CD4-positive, alpha-beta T cell treated with Interferon gamma for 1 hour (primary cell): ENCODE results near the gene RCOR1.
"Not testable (repeated sequence)": the region's sequence is repeated elsewhere in the genome, so short reads cannot be mapped to it uniquely, and the experiment has no call there.

Experiments used
- DNase-seq: peaks from one replicate; pipeline ENCODE4 v3.0.0-alpha.2; 2020

Gene RCOR1

GRCh38 chr14:102593825-102594137 is 1.3 kb downstream of the RCOR1 start:
- no peak for DNase-seq

DNA sequence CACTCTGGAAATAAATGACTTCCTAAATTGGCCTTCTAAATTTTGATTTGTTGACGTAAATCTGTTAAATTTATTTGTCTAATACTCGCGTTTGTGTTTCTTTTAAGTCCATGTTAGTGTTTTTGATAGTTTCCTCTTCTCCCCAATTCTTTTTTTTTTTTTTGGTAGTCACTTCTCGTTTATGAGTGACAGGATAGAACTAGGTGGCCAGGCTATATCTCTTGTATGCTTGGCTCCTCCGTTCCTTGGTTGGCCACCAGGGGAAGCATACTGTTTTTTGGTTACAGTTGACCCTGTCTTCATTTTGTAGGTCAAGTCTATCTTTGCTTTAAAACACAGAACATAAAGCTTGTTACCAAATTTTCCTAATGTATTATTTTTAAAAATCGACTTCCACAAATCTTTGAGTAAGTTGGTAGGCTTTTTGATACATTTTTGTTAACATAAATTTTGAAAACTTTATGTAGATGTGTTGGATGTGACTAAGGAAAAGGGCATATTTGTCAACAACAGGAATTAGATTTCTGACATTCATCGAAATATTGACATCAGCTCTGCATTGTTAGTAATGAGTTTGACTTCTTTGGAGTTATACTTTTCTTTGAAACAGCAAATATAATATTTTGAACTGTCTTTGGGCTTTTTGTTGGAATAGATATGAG is 2.2 kb downstream of the RCOR1 start:
- peak; percentile 67 for DNase-seq

- no peak for DNase-seq
Measured at GRCh38 chr14:102601378-102601925, 9.0 kb downstream of the RCOR1 start.

- DNase-seq: no peak
Measured at GRCh38 chr14:102602421-102603292, 10.2 kb downstream of the RCOR1 start.

GRCh38 chr14:102603293-102603907 is 11.0 kb downstream of the RCOR1 start:
- DNase-seq: no peak

DNA sequence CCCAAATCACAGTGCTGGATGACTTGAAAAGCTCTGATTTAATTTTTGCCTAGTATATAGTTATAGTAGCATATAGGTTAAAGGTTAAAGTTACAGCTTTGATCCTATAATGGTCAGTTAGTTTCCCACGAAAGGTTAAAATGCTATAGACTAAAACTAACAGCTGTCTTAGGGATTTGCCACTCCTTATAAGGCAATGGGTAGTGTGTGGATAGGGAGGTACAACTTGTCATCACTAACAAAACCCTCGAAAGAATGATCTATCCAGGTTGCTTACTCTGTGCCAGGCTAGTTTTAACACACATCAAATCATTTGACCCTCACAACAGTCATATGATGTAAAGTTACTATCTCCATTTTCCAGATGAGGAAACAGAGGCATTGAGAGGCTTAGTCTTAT is 11.7 kb downstream of the RCOR1 start:
- DNase-seq: no peak

DNA sequence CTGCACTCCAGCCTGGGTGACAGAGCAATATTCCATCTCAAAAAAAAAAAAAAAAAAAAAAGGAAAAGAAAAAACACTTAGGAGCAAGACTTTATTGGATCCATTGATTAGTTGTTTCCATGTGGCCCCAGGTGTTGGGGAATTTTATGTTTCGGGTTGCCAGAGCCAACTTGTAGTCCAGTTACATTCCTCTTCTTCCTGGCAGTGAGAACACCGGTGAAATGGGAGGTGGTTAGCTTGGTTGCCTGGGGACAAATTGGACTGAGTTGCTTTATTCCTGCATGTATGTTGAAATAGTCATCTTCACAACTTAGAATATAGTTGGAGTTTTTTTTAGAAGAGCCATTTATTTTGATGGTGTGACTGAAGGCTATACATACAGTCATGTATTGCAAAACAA is 12.6 kb downstream of the RCOR1 start:
- no peak for DNase-seq

DNA sequence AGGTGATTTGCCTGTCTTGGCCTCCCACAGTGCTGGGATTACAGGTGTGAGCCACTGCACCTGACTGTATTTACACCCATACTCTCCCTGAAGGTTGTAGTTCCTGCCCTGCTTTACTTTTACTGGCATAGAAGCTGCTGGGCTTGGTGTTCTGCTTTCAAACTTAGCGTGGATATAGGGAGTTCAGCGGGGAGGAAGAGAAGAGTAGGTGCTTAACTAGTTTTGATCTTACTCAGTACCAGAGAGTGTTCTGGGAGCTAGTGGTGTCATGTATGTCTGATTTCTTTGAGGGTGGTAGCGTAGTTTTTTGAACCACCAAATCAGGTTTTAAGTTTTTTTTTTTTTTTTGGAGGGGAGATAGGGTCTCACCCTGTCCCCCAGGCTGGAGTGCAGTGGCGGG is 13.8 kb downstream of the RCOR1 start:
- DNase-seq: no peak

- no peak for DNase-seq
Measured at GRCh38 chr14:102608064-102608446, 15.6 kb downstream of the RCOR1 start.

- no peak for DNase-seq
Measured at GRCh38 chr14:102610968-102611811, 18.7 kb downstream of the RCOR1 start.

DNA sequence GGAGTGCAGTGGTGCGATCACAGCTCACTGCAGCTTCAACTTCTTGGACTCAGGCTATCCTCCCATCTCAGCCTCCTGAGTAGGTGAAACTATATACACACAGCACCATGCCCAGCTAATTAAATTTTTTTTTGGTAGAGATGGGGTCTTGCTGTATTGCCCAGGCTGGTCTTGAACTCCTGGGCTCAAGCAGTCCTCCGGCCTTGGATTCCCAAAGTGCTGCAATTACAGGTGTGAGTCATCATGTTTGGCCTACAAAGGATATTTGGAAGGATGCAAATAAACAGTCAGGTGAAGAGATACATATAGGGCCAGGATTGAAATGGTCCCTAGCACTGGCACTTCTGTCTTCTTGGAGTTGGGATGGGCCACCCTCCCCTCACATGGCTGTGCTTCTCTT is 23.9 kb downstream of the RCOR1 start:
- no peak for DNase-seq

- DNase-seq: no peak
Measured at GRCh38 chr14:102616799-102617198, 24.4 kb downstream of the RCOR1 start.

DNA sequence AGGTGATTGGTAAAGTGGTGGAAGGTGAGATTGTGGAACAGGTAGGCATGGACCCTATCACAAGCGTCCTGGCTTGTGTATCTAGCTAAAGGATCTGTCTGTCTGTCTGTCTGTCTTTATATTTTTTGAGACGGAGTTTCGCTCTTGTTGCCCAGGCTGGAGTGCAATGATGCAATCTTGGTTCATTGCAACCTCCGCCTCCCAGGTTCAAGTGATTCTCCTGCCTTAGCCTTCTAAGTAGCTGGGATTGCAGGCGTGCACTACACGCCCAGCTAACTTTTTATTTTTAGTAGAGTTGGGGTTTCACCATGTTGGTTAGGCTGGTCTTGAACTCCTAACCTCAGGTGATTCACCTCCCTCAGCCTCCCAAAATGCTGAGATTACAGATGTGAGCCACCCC is 26.6 kb downstream of the RCOR1 start:
- not testable (repeated sequence) for DNase-seq

DNA sequence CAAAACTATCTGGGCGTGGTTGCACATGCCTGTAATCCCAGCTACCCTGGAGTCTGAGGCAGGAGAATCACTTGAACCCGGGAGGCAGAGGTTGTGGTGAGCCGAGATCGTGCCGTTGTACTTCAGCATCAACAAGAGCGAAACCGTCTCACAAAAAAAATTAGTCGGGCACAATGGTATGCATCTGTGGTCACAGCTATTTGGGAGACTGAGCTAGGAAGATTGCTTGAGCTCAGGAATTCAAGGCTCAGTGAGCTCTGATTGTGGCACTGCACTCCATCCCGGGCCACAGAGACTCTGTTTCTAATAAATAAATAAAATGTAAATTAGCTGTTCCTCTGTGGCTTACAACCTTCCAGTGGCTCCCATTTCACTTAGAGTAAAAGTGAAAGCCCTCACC is 28.0 kb downstream of the RCOR1 start:
- DNase-seq: no peak

GRCh38 chr14:102622262-102622885 is 29.9 kb downstream of the RCOR1 start:
- DNase-seq: no peak

DNA sequence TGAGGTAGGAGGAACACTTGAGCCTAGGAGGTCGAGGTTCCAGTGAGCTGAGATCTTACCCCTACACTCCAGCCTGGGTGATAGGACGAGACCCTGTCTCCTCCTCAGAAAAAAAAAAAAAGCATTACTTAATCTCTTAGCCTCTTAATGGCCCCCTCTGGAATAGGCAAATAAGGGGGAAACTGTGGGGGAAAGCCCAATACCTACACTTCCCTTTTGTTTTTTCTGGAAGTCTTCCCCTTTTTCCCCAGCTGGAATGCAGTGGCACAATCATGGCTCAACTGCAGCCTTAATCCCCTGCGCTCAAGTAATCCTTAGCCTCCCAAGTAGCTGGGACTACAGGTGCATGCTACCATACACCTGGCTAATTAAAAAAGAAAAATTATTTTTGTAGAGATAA is 32.2 kb downstream of the RCOR1 start:
- no peak for DNase-seq

GRCh38 chr14:102625564-102626296 is 33.3 kb downstream of the RCOR1 start:
- DNase-seq: no peak

- no peak for DNase-seq
Measured at GRCh38 chr14:102626530-102626929, 34.1 kb downstream of the RCOR1 start.

DNA sequence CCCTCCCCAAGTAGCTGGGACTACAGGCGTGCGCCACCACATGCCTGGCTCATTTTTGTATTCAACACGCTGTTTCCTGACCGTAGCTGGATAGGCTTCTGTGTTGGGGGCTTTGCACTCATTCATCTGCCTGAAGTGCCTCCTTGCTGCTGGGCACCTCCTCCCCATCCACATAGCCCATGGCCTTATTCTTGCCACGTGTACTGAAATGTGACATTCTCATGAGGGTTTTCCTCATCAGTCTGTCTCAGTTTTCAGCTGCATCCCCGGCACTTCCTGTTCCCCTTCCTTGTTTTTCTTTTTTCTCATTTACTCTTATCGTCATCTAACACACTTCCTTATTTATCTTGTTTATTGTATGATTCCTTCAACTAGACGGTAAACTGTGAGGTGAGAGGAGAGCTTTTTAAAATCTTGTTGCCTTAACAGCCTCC is 36.6 kb downstream of the RCOR1 start:
- DNase-seq: no peak

- no peak for DNase-seq
Measured at GRCh38 chr14:102629808-102630350, 37.4 kb downstream of the RCOR1 start.

DNA sequence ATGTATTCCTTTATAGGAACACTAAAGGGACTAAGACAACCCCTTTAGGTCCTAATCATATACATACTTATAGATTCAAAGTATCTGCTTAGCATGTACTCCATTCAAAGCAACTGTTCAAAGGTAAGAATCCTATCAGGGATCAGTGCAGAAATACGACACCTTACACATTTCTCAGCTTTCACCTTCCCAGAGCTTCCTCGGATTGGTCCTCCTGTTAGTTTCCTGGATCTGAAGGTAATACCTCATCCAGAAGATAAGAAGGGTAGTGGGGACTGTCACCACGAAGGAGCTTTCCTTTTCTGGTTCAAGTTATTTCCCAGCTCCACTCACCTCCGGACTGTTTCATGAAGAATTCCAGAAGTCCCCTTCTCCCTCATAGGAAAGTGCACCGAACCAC is 38.0 kb downstream of the RCOR1 start:
- DNase-seq: no peak
